AG04450 (cell line): ENCODE measurements around the gene C2orf92. TPM values are rescaled to one million over a fixed set of nuclear protein-coding genes. Genes with fewer than 3 reads are reported as not detected.
"Not testable (repeated sequence)": the region's sequence is repeated elsewhere in the genome, so short reads cannot be mapped to it uniquely, and the experiment has no call there.

Experiments
- CTCF ChIA-PET: fragments of 300-600, 350-600 bp; formaldehyde crosslinking; extraction: SDS; loops from one replicate; lab custom pipeline; 2022; ENCODE audit warnings: antibody characterized with exemption, inconsistent platforms; lab: Charles Lee
- POLR2A ChIA-PET: fragments of 350-600 bp; formaldehyde crosslinking; extraction: SDS; loops from one replicate; lab custom pipeline; 2021; ENCODE audit warnings: antibody characterized with exemption, inconsistent platforms; lab: Yijun Ruan, JAX
- DNase-seq: peaks from one replicate; pipeline ENCODE4 v3.0.0-alpha.2; 2011; ENCODE audit warnings: low read depth, low spot score
- H3K27ac ChIP-seq: one replicate; pipeline ENCODE4 v1.5.1; 2012; ENCODE audit warnings: low read depth, low read length, control low read depth
- H3K27me3 ChIP-seq: one replicate; pipeline ENCODE4 v1.6.0; 2012; ENCODE audit warnings: low read length; ENCODE audit not compliant: control insufficient read depth, insufficient read depth
- H3K4me3 ChIP-seq: 2 replicates; pipeline ENCODE4 v1.5.1; 2011; ENCODE audit warnings: mild to moderate bottlenecking, low read depth, low read length, control low read depth
- H3K9me3 ChIP-seq: 2 replicates; pipeline ENCODE4 v1.5.1; 2012; ENCODE audit warnings: low read length; ENCODE audit not compliant: control insufficient read depth, insufficient read depth
- CTCF ChIP-seq: IDR thresholded peaks from 2 replicates; pipeline ENCODE4 v1.5.1; 2011; ENCODE audit warnings: low read depth, low read length, control low read depth, inconsistent platforms
- polyA plus RNA-seq: library from polyadenylated mRNA; depleted of rRNA; stranded (reverse); fragments of >200 nt; gene quantifications from 2 replicates; pipeline ENCODE4 v1.2.3, GENCODE V29; 2011

Gene C2orf92
- polyA plus RNA-seq, 1 experiment = 1.5 TPM

GRCh38 chr2:97670471-97670870, 958 bp downstream of the C2orf92 start:
- no peaks in the 10 kb centered on the region for H3K27me3 ChIP-seq
- TF ChIP-seq CTCF = no peak
- H3K9me3 ChIP-seq = no peaks in the 10 kb centered on the region
- DNase-seq = no peak
- ChIA-PET CTCF (interaction anchor here (1.4 kb wide), 1 partner anchor 26 kb away, joined by 5 read pairs; no protein-coding TSS in a partner anchor), POLR2A (no interaction called here)
- H3K27ac ChIP-seq = no peak overlapping the region
- H3K4me3 ChIP-seq = no peak overlapping the region

- DNase-seq = no peak
These were observed 2.0 kb downstream of the C2orf92 start for GRCh38 chr2:97671526-97671925.

GRCh38 chr2:97672606-97673140, 3.2 kb downstream of the C2orf92 start:
- H3K4me3 ChIP-seq, H3K27me3 ChIP-seq, POLR2A ChIA-PET, H3K9me3 ChIP-seq, DNase-seq: not testable (repeated sequence)
- peak overlapping the region; percentile 21 for H3K27ac ChIP-seq
- CTCF ChIA-PET = interaction anchor here (1.3 to 1.6 kb wide), 2 partner anchors 8 to 82 kb away, joined by 3 to 9 read pairs; partner anchors contain the start of gene ACTR1B

More at GRCh38 chr2:97671526-97671925, 2.0 kb downstream of the C2orf92 start:
- no peaks in the 10 kb centered on the region for H3K27me3 ChIP-seq
- no peak overlapping the region for H3K27ac ChIP-seq
- ChIA-PET POLR2A (no interaction called here), CTCF (no interaction called here)
- no peaks in the 10 kb centered on the region for H3K9me3 ChIP-seq
- TF ChIP-seq CTCF = no peak
- H3K4me3 ChIP-seq = no peak overlapping the region

- Histone ChIP-seq H3K27me3 (no peaks in the 10 kb centered on the region), H3K9me3 (no peaks in the 10 kb centered on the region), H3K4me3 (no peak overlapping the region), H3K27ac (peak overlapping the region; percentile 21)
- ChIA-PET POLR2A (no interaction called here), CTCF (interaction anchor here (1.3 to 1.6 kb wide), 2 partner anchors 9 to 83 kb away, joined by 3 to 9 read pairs; partner anchors contain the start of gene ACTR1B)
- DNase-seq = no peak
- no peak for TF ChIP-seq CTCF
These were observed 3.8 kb downstream of the C2orf92 start for GRCh38 chr2:97673182-97673914.

- ChIA-PET POLR2A (no interaction called here), CTCF (interaction anchor here (1.6 kb wide), 1 partner anchor 10 kb away, joined by 9 read pairs; the partner anchor contains the start of gene ACTR1B)
- no peaks in the 10 kb centered on the region for H3K9me3 ChIP-seq
- TF ChIP-seq CTCF = no peak
- no peak overlapping the region for H3K4me3 ChIP-seq
- no peaks in the 10 kb centered on the region for H3K27me3 ChIP-seq
- no peak overlapping the region for H3K27ac ChIP-seq
- DNase-seq = no peak
These were observed 4.4 kb downstream of the C2orf92 start for GRCh38 chr2:97673915-97674283.
